CD4-positive, alpha-beta T cell treated with Interleukin-21 for 1 hour (primary cell): ENCODE results near the gene CACNA2D2.

Source experiments
- DNase-seq: peaks from one replicate; pipeline ENCODE4 v3.0.0-alpha.2; 2020

Gene CACNA2D2

DNA sequence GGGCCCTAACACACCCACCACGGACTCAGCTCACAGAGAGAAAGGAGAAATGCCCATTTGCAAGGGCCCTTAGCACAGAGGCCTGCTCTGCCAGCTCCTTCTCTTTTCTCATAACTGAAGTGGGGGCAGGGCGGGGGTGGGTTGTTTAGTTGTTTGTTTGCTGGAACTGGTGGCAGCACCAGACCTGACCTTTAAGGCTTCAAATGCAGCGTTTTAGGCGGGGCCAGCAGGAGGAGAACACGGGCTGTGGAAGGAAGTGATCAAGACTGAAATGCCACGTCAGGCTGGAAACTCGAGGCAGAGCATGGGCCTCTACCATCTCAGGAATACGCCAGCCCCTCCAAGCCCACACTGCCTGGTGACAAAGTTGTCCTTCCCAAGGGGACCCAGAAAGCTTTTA, 9.3 kb downstream of the CACNA2D2 start:
- DNase-seq, result no peak

DNA sequence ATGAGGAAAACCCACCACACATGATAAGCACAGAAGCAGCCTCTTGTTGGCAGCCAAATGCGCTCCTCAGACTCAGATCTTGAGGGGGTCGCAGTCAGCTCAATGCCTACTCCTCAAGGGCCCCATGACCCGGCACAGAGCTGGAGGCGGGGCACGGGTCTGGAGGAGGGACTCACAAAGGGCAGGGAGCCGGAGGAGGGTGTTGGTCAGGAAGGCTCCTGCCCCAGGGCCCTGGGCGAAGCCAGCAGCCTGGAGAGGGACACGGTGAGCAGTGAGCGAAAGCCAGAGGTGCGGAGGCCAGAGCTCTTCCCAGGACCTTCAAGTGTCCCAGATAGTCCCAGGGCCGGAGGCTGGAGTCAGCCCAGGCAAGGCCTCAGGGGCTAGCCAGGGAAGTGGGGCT, 9.8 kb downstream of the CACNA2D2 start:
- no peak for DNase-seq

DNA sequence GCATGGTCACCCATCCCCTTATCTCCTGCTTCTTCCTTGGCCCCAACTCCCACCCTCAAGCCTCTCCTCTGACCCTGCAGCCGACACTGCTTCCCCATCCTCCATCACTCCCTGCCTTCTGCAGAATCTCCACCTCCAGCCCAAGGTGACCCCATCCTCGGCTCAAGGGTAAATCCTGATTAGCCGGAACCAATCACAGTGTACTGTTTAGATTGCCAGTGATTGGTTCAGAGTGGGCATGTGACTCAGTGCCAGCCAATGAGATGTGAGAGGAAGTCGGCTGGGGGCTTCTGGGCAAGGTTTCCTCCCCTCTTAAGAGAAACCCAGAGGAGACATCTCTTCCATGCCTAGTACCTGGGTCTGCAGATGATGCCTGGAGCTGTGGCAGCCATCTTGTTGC, 10.3 kb downstream of the CACNA2D2 start:
- no peak for DNase-seq

DNA sequence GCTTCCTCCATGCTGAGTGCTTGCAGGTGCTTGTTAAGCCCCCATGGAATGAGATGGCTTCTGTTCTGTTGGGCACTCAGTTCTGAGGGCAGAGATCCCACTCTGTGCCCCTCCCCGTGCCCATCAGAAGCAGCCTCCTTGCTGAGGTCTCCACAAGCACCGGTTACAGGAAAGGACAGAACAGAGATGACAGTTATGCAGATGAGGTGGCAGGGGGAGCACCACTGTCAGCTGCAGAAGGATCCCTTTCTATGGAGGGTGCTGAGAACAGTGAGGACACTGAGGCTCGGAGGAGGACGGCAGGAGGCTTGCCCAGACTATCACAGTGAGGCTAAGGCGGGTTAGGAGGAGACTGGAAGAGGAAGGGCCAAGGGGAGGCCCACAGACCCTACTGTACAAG, 12.4 kb downstream of the CACNA2D2 start:
- no peak for DNase-seq

DNA sequence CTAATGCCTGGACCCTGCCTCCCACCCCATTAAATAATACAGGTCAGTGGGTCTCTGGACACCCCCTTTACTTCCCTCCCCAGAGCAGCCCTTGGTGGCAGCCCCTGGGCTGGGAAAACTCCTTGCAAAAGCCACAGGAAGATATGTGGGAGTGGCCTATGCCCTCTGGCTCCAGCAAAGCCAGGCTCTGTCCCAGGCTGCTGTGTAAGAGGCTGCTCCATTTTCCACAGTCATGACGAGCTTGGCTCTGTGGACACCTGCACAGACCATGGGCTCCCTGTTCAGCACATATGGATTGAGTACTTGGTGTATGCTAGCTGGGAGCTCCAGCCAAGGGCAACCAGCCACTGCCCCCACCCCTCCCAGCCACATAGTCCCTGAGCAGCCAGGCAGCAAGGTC, 13.0 kb downstream of the CACNA2D2 start:
- no peak for DNase-seq

DNA sequence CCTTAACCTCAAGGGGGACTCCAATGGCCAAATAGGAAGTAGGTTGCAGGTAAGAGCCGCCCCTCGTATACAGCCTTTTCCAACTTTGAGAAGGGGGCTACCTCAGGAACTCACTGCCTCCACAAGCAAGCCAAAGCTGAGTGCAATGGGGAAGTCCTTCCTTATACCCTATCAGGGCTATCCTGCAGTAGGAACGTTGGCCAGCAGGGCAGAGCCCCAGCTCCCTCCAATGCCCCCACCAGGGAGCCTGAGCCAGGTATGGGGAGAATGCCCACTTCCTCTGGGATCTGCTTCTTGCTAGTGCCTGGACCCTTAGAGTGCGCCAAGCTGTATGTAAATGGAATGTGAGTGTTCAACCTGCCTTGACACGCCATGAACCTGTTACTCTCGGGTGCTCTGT, 16.3 kb downstream of the CACNA2D2 start:
- DNase-seq, result no peak

DNA sequence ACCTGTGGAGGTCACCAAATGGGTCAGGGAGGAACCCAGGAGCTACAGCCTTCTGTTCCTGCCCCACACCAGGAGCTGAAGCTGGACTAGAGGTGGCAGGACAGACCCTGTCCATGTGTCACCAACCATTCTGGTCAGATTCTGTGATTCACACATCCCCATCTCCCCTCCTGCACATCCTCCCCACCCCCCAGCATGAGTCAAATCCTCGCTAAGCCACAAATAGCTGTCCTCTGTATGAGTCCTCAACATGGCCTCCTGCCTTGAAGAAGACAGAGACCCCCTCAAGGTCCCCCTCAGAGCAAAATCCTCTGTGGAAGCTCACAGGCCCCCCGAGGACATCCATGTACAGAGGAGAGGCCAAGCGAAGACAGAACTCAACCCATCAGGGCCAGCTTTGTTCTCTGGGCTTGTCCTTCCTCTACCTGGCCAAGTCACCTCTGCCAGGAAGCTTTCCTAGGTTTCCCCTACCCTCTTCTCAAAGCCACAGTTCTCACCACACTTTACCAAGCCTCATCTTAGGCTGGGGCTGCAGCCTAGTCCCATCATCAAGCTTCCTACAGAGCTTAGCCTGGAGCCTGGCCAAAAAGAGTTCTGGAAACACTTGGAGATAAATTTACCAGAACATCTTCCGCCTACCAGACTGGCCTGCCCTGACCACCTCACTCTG, 17.1 kb downstream of the CACNA2D2 start:
- no peak for DNase-seq

DNA sequence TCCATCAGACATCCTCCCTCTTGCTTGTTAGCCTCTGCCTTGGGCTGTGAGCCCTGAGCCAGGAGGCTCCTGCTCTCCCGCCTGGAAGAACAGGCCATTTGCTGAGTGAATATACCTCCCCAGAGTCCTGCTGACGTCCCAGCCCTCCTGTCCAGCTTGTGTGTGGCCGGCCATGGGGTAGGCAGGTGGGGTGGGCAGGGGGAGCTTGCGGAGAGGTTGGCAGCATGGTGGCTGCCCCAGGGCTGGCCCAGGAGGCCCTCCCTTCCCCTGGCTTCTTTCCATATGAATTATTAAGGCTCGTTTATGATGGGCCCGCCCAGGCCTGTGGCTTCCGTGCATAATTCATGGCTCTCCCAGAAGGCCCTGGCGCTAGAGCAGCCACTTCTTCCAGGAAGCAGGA, 18.7 kb downstream of the CACNA2D2 start:
- no peak for DNase-seq

DNA sequence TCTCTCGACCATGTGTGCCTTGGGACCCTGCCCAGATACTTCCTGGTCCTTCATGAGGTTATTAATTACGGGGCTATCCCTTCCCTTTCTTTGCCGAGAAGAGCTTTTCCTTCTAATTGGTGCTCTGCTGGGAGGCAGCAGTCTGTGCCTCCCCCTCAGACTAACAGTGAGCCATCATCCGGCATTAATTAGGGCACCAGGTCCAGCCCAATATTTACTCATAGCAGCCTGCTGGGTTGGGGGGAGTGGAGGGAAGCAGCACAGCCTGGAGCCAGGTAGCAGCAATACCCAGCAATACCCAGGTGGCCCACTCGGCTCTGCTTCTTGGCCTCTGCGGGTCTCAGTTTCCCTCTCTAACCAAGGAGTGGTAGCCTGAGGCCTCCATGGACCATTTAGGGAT, 20.1 kb downstream of the CACNA2D2 start:
- DNase-seq, result no peak

DNA sequence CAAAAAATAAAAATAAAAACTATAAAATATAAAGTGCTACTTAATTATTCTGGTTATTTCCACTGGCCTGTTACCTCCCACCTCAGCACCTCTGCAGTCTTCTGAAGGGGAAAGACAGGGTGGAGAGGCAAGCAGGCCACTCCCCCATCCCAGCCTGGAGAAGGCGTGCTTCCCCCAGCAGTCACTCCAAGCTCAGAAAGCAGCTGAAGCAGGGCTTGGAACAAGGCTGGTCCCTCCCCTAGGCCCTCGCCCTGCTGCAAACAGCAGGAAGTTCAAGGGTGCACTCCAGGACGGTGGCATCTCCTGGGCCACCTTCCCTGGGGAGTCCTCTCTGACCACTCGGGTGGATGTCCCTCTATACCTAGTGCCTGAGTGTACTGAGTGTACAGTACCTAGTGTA, 21.4 kb downstream of the CACNA2D2 start:
- DNase-seq, result no peak

DNA sequence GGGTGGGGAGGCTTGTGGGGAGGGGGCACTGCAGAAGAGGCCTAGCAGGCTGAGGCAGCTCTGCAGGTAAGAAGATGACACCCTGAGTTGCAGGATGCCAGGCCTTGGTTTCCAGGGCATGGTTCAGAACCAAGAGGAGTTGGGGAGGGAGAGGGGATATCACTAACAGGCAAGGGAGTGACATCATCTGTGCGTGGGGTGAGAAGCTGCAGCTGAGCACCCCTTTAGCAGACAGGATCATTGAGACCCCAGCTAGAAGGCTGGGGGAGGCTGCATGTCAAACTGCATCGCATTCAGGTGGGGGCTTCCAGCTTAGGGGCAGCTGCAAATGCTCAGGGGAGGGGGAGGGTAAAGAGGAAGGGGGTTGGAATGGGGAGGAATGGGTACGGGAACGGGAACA, 23.0 kb downstream of the CACNA2D2 start:
- no peak for DNase-seq

DNA sequence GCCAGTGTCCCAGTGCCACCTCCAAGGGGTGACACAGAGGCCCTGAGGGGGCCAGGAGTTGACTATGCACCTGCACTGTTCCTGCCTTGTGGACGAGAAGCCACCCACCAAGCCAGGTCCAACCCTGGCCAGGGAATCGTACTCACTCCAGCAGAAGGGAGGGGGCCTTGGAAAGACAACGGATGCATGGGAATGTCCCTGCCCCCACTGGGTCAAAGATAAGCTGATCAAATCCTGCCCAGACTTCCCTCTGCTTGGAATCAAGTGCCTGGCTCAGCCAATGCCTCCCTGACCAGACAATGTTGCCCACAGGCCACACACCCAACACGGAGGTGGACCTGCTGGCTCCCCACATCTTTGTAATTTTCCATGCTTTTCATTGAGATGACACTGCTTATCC, 23.9 kb downstream of the CACNA2D2 start:
- no peak for DNase-seq

DNA sequence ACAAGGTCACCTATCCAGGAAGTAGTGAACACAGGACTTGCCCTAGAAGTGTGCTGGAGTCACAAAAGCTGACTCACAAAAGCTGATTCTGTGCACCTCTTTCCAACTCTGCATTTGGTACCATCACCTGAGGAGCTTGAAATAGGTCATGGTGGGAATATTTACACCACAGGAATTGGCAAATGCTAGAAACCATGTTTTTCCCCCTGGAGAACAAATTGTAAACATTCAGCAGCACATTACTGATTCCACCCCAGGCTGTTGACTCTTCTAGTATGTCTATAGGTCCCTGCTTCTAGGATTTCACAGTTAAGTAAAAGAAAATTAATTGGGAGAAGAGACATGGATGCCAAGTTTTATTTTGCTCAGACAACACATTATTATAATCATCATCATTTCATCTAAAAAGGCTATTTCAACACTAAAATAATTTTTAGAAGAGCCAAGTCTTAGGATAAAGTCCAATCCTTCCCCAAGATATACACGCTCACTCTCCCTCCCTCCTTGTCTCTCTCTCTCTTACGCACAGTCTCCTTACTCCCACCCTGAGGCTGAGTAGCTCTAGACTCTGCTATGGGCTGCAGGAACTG, 24.7 kb downstream of the CACNA2D2 start:
- DNase-seq, result no peak

DNA sequence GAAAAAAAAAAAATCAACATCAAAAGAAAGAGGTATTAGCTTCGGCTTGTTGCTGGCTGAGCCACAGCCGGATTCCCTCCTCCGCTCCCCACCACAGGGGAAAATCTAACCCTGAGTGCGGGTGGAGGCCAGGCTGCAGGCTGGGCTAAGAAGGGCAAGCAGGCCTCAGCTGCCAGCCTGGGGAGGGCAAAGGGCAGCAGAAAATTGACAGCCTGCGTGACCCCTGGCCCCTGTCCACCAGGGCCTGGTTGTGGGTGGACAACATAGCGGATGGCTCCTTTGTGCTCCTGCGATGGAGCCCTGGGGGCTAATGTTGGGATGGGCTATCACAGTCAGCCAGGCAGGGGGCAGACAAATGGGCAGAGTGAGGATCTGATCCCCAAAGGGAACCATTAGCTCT, 25.4 kb downstream of the CACNA2D2 start:
- no peak for DNase-seq

DNA sequence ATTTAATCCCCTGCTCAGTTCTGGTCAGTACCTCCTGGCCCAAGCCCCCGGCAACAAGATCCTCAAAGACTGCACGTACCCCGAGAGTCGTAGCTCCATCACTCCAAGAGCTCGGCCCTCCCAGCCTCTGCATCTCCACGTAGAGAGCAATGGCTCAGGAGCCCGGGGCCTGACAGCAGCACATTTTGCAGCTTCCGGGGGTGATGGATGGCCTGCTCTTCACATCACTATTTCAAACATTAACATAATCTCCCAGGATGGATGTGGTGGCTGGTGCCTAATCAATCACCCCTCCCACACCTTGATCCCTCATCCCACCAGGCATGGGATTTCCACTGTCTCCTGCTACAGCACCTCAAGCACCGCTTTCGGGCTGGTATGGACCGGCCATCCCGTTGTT, 28.1 kb downstream of the CACNA2D2 start:
- DNase-seq, result no peak

DNA sequence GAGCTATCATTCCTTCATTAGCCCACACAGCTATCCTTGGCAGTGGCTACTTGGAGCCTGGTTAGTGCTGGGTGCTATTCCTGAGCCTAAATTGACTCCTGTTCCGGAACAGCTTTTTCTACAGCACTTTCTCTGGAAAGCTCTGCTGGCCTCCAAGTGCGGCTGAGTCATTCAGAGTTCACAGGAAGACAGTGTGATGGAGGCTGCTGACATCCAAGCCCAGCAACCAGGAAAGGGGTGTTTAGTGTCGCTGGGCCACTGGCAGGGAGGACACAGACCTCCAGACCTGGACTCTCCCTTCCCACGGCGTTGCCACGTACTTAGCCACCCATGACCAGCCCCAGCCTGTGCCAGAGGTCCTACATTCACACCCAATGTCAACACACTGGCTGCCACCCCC, 28.7 kb downstream of the CACNA2D2 start:
- no peak for DNase-seq

DNA sequence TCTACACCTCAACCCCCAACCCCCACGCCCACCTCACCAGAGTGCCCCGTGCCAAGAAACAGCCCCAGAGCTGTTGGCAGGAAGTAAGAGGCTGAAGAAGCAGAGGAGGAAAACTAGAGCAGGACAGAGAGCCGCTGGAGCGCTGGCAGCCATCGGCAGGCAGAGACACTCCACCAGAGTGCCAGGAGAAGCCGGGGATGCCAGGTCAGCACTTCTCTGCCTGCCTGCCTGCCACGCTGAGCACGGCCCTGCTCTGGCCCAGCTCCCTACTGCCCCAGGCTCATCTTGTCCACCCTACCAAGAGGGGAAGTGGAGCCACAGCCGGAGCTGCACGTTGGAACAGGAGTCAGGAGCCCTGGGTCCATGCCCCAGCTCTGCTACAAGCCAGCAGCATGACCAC, 29.7 kb downstream of the CACNA2D2 start:
- DNase-seq, result no peak

DNA sequence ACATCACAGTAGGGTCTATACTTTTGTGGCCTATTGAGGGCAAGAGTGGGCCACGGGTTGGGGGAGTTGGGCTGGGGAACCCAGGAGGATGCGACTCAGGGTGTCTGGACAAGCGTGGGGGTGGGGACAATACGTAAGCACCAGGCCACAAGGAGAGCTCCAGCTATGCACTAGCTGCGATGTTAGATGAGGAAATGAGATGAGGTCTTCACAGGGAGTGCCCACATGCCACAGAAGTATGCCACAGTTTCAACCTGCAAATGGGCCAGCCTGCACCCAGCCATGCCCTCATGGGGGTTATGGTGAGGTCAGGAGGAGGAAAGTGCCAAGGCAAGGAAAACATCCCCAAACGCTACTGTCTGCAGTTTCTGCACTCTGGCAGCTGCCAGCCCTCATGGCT, 30.5 kb downstream of the CACNA2D2 start:
- DNase-seq, result peak; percentile 44

DNA sequence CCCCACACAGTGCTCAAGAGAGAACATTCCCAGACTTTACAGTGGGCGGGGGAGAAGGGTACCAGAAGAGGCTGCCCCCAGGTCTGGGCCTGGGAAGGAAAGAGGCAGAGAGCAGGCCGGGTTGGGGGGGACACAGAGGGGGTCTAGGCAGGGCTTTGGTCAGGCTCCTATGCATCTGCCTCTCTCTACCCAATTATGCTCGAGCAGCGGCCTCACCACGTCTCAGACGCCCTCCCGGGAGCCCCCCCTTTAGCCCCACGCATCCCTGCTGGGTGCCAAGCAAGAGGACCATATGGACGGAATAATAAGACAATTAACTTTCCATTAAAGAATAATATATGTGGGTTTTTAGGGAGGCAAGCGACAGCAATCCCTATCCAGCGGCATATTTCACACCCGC, 32.8 kb downstream of the CACNA2D2 start:
- no peak for DNase-seq

DNA sequence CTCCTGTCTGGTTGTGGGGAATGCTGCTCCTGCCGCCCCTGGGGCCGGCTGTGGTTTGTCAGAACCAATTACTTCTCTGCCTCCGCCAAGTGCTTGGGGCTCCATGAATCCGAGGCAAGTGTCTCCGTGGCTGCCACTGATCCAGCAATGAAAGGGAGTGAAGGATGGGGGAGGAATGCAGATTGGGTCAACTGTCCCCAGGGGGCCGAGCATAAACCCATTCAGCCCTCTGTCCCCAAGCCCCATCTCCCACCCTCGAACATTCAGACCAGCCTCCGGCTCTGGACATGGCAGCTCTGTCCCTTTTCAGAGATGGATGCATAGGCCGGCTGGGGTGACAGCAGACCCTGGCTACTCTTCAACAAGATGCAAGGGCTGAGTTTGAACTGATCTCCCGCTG, 35.5 kb downstream of the CACNA2D2 start:
- DNase-seq, result no peak

DNA sequence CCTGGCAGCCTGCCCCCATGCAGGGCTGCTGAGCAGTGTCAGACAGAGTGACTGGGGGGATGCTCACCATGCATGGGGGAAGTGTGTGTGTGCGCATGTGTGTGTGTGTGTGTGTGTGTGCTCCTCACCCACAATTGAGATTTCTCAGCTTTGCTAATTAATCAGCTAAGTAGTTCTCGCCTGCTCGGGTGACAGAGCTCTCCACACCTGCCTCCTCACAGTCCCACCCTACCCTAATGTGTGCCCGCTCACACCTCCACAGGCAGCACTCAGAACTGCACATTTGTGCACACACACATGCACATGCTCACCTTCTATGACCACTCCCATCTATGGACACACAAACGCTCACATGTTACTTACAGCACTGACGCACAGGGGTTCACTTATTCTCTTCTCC, 37.3 kb downstream of the CACNA2D2 start:
- peak; percentile 38 for DNase-seq

DNA sequence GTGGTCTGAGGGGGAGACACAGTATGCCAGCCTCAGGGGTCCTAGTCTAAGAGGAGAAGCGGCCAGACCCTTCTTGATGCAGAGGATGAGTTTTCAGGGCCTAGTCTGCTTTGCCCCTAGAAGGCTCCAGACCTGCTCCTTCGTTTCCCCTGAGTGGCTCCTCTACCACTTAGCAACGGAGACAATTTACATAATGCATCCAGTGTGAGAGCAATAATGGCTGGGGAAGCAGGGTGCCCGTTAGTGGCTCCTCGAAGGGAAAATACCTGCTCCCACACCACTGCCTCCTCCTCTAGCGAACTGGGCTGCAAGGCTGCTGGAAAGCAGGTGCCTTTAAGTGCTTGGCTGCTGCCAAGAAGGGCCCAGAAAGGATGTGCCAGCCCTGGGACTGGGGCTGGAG, 38.9 kb downstream of the CACNA2D2 start:
- DNase-seq, result no peak

DNA sequence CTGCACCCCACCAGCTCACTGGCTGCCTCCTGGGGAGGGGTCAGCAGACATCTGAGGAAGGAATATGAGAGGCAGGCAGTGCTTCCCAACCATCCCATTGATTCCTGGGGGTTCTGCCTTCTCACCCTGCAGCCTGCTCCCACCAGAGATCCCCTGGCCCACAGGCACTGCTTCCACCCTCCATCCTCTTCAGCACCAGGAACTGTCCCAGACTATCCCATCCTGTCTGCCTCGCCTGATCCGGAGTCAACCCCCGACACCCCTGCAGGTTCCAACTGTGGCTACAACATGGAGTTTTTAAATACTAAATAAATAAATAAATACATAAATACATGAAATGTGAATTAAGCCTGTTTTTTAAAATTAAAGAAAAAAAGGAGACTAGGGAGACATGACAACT, 43.6 kb downstream of the CACNA2D2 start:
- no peak for DNase-seq

DNA sequence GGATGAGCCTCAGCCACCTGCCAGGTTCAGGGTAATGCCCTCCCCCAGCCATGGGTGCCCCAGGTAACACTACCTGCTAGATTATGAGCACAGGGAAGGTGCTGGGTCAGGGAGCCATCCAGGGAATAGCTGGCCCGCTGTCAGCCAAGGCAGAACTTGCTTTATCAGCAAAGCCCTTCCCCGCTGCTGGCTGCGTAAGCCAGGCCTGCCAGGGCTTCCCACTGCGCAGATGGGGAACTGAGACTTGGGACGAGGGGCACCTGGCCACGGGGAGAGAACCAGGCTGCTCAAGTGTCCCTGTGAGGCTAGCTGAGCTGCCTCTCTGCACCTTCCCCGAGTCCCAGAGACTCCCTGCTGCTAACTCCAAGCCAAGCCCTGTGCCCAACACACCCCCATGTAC, 45.4 kb downstream of the CACNA2D2 start:
- DNase-seq, result no peak
